GM18508 (cell line): ENCODE data around the gene OR1J2.

ENCODE experiments used
- ATAC-seq: cut with Tn5 transposase; IDR thresholded peaks from one replicate; pipeline ENCODE4 v1.9.1; 2021; ENCODE audit warnings: moderate number of reproducible peaks; ENCODE audit not compliant: insufficient read depth, unreplicated experiment

OR1J2 gene

GRCh38 chr9:122546196-122546595 is 35.6 kb downstream of the OR1J2 start:
- no peak for ATAC-seq

- no peak for ATAC-seq
Measured at GRCh38 chr9:122551371-122551770, 40.8 kb downstream of the OR1J2 start.

- ATAC-seq = no peak
Measured at GRCh38 chr9:122552812-122553211, 42.2 kb downstream of the OR1J2 start, which contains the start of gene OR1N2. Gene OR1N2 (plus strand): TSS chr9:122553112. CDS start chr9:122553212, 100 bp downstream.
